ACC112 (cell line): ENCODE measurements around the gene SOX6.

Experiments used
- H2AFZ ChIP-seq: fragments of 200-600 bp; sonication (generic); one replicate; pipeline ENCODE4 v1.6.0; 2017; ENCODE audit warnings: antibody characterized with exemption, low read length; ENCODE audit not compliant: unreplicated experiment
- H3K27ac ChIP-seq: fragments of 200-600 bp; sonication (generic); 2 replicates; pipeline ENCODE4 v1.5.1; 2014; ENCODE audit warnings: low read depth, mild to moderate bottlenecking, antibody characterized with exemption, low read length, moderate library complexity
- H3K27me3 ChIP-seq: fragments of 200-600 bp; sonication (generic); 2 replicates; pipeline ENCODE4 v1.6.1; 2014; ENCODE audit warnings: mild to moderate bottlenecking, antibody characterized with exemption, low read length, moderate library complexity, mixed read lengths; ENCODE audit not compliant: insufficient read depth
- H3K36me3 ChIP-seq: fragments of 200-600 bp; sonication (generic); 2 replicates; pipeline ENCODE4 v1.6.1; 2016; ENCODE audit warnings: mild to moderate bottlenecking, antibody characterized with exemption, low read length, moderate library complexity, mixed read lengths; ENCODE audit not compliant: insufficient read depth
- H3K4me1 ChIP-seq: fragments of 200-600 bp; sonication (generic); one replicate; pipeline ENCODE4 v1.6.1; 2016; ENCODE audit warnings: low read length, mixed read lengths; ENCODE audit not compliant: insufficient read depth, unreplicated experiment, control insufficient read depth
- H3K4me3 ChIP-seq: fragments of 200-600 bp; sonication (generic); 2 replicates; pipeline ENCODE4 v1.5.1; 2014; ENCODE audit warnings: mild to moderate bottlenecking, low read depth, low read length
- H3K79me2 ChIP-seq: fragments of 200-600 bp; sonication (generic); one replicate; pipeline ENCODE4 v1.6.0; 2016; ENCODE audit warnings: low read length; ENCODE audit not compliant: control insufficient read depth, unreplicated experiment, insufficient read depth

Gene SOX6

DNA sequence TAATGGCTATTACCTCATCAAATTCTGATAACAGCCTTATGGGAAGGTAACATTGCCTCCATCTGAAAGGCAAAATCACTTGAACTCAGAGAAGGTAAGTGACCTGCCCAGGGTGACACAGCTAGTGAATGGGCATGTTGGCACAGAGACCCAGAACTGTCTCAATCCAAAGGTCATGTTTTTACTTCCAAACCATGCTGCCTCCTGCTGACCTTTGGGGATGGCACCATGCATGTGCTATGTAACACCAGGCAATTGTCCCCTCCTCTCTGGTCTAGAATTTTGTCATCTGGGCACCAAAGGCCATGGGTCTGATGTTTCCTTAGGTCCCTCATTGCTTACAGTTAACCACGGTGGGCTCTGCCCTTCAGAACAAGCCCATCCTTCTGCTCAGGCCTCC lies 417.4 kb downstream of the SOX6 start:
- Histone ChIP-seq H3K36me3 (no peaks in the 10 kb centered on the region), H3K27me3 (peaks cover 22% of the 10 kb centered on the region), H3K79me2 (no peaks in the 10 kb centered on the region), H3K27ac (no peak overlapping the region), H3K4me3 (no peak overlapping the region), H3K4me1 (no peaks in the 10 kb centered on the region), H2AFZ (no peak overlapping the region)

DNA sequence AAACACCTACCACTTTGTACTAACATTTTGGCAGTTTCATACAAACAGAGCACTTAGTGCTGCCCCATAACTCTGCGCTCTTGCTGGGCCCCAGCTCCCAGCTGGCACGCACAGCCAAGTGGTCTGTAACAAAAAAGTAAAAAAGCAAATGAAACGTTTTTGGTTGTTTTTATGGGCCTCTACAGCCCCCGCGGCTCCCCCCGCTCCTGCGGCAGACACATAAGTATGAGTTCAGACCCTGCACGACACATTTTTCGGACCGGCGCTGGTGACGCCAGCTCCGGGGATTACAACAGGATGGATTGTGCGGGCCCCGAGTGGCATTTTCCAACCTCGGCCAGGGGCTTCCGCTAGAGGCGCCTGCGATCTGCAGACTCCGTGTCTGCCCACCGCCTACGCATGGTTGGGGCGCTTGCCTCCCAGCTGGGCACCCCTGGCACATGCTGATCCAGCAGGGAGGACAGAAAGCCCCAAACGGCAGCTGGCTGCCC lies 418.2 kb downstream of the SOX6 start:
- no peaks in the 10 kb centered on the region for H3K4me1 ChIP-seq

DNA sequence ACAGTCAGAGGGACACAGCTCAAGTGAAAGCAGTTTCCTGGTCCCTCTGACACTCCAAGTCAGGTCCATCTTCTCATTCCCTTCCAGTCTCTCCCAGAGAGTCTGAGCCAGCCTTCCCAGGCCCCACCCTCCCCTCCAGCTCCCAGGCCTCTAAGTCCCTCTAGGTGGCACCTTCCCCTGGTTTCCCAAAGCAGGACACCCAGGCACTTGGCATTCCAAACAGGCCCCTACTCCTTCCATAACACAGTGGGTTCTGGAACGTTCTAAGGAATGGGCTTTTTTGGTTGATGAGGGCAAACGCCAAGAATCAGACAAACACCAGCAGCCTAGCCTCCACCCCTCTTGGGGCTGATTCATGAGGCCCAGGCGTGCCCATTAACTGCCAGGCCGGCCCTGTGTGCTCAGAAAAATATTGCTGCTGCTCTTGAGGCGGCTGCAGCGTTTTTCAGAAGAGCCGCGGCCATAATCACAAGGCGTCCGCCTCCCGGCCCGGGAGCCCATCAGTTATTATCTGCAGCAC lies 418.7 kb downstream of the SOX6 start:
- Histone ChIP-seq H3K79me2 (no peaks in the 10 kb centered on the region), H3K4me3 (no peak overlapping the region), H3K27me3 (peaks cover 30% of the 10 kb centered on the region), H3K4me1 (no peaks in the 10 kb centered on the region), H3K27ac (no peak overlapping the region), H2AFZ (no peak overlapping the region), H3K36me3 (no peaks in the 10 kb centered on the region)

More for the DNA sequence above, 418.2 kb downstream of the SOX6 start:
- H2AFZ ChIP-seq = no peak overlapping the region
- H3K36me3 ChIP-seq = no peaks in the 10 kb centered on the region
- no peak overlapping the region for H3K27ac ChIP-seq
- no peaks in the 10 kb centered on the region for H3K79me2 ChIP-seq
- peaks cover 30% of the 10 kb centered on the region for H3K27me3 ChIP-seq
- H3K4me3 ChIP-seq = no peak overlapping the region

DNA sequence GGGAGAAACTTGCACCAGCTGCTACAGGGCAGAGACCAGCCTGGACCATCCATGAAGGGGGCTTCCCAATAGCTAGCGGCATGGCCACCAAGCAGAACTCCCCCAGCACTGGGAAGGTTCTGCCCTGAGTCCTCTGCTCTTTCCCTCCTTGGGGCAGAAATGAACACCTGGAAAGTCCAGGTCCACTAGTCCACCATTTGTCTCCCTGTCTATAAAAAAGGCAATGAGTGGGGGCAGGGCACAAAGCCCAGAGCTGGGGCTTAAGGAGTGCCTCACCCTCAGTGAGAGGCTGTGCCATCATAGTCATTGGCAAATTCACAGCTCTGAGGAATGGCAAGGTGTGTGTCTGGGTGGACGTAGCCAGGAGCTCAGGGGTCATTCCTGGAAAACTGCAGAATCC lies 420.3 kb downstream of the SOX6 start:
- no peaks in the 10 kb centered on the region for H3K36me3 ChIP-seq
- H3K4me1 ChIP-seq = no peaks in the 10 kb centered on the region
- H3K4me3 ChIP-seq = no peak overlapping the region
- H3K27ac ChIP-seq = no peak overlapping the region
- no peaks in the 10 kb centered on the region for H3K79me2 ChIP-seq
- peaks cover 40% of the 10 kb centered on the region for H3K27me3 ChIP-seq
- no peak overlapping the region for H2AFZ ChIP-seq

DNA sequence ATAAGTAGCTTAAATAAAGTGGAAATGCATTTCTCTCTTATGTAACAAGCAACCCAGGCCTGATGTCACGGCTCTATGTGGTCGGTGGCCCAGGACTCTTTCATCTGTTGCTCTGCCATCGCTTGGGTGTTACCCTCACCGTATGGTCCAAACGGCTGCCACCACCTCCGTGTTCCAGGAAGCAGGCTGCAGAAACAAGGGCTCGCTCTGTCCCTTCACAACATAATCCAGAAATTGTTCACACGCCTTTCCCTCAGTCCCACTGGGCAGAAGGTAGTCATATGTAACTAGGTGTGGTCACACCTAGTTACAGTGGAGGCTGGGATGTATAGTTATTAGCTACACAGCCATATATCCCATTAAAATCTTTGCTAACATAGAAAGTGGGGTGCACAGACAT lies 421.0 kb downstream of the SOX6 start:
- Histone ChIP-seq H3K4me3 (no peak overlapping the region), H3K36me3 (no peaks in the 10 kb centered on the region), H2AFZ (no peak overlapping the region), H3K27ac (no peak overlapping the region), H3K79me2 (no peaks in the 10 kb centered on the region), H3K4me1 (no peaks in the 10 kb centered on the region), H3K27me3 (peaks cover 40% of the 10 kb centered on the region)

DNA sequence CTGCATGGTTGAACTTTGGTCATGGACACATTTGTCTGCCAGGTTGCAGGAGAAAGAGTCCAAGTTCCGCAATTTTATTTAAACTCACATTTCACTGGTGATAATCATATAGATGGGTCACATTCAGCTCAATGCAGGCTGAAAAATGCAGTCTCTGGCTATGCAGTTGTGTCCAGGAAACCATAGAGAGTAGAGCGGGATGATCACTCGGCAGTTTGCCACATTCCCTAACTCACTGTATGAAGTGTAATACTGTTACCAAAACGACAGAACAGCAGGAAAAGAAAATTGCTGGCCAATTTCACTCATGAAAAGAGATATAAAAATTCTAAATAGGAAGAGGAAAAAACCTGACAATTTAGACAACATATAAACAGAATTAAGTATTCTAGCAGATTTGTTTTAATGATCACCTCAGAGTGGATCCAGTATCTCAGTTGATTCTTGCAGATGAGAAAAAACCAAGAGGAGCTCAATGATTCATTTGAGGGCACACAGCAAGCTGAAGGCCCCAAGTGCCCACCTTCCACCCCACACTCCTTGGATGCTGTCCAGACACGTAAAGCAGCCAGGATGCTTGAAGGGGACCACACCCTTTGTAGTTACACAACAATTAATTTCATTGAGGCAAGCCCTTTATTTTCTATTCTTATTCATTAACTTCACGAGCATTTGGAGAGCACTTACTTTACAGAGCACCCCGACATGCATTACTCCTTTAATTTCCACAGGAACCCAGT lies 422.3 kb downstream of the SOX6 start:
- H3K4me3 ChIP-seq = no peak overlapping the region
- H3K27me3 ChIP-seq = peaks cover 40% of the 10 kb centered on the region
- no peaks in the 10 kb centered on the region for H3K79me2 ChIP-seq
- no peaks in the 10 kb centered on the region for H3K36me3 ChIP-seq
- no peak overlapping the region for H2AFZ ChIP-seq
- no peak overlapping the region for H3K27ac ChIP-seq
- no peaks in the 10 kb centered on the region for H3K4me1 ChIP-seq

DNA sequence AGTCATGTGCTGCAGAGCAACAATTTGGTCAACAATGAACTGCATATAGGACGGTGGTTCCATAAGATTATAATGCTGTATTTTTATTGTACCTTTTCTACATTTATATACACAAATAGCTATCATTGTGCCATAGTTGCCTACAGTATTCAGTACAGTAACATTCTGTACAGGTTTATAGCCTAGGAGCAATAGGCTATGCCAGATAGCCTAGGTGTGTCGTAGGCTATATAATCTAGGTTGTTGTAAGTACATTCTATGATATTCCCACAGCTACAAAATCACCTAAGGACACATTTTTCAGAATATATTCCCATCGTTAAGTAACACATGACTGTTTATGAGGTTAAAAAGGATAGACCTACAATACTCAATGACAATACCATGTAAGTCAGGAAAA lies 423.9 kb downstream of the SOX6 start:
- Histone ChIP-seq H3K4me3 (no peak overlapping the region), H3K79me2 (no peaks in the 10 kb centered on the region), H2AFZ (no peak overlapping the region), H3K27me3 (peaks cover 40% of the 10 kb centered on the region), H3K4me1 (no peaks in the 10 kb centered on the region), H3K36me3 (no peaks in the 10 kb centered on the region), H3K27ac (no peak overlapping the region)

DNA sequence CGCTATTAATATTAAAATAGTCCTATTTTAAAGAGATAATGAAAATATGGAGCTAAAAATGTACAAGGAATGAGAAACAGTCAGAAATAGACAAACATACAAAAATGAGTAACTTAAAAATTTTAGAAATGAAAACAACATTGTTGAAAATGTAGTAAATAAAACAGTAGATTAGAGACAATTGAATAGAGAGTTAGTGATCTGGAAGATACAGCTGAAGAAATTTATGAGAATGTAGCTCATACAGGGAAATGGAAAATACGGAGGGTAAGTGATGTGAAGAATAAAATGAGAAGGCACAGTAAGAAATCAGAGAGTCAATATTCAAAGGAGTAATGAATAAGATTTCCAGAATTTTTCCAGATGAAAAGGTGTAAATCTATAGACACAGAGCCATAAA lies 424.8 kb downstream of the SOX6 start:
- Histone ChIP-seq H2AFZ (no peak overlapping the region), H3K79me2 (no peaks in the 10 kb centered on the region), H3K4me1 (no peaks in the 10 kb centered on the region), H3K27me3 (peaks cover 39% of the 10 kb centered on the region), H3K27ac (no peak overlapping the region), H3K4me3 (no peak overlapping the region), H3K36me3 (no peaks in the 10 kb centered on the region)

DNA sequence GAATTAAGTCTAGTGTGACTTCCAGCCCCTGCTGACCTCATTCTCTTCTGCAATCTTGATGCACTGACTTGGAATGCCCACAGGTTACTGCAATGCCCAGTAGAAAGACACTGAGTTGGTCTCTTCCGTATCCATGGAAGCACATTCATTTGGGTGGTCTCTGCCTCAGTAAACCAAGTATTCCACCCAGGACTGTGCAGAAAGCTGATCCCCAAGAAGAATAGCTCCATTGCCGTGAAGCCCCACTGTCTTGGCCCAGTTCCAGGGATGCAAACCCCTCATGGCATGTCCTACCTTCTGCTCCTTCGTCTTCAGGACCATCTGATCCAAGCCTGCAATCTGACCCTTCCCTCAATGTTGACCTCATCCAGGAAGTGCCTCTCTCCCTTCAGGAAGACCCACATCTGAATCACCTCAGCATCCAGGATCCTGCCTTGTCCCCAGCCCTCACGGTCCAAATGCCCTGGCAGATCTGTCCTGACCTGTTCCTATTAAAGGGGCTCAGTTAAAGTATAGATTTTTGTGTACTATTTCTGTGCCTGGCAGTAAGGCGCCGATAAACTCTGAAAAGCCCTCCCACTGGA lies 425.8 kb downstream of the SOX6 start:
- H3K4me3 ChIP-seq = no peak overlapping the region
- H3K4me1 ChIP-seq = no peaks in the 10 kb centered on the region
- peaks cover 32% of the 10 kb centered on the region for H3K27me3 ChIP-seq
- no peaks in the 10 kb centered on the region for H3K79me2 ChIP-seq
- H3K27ac ChIP-seq = no peak overlapping the region
- H3K36me3 ChIP-seq = no peaks in the 10 kb centered on the region
- no peak overlapping the region for H2AFZ ChIP-seq

DNA sequence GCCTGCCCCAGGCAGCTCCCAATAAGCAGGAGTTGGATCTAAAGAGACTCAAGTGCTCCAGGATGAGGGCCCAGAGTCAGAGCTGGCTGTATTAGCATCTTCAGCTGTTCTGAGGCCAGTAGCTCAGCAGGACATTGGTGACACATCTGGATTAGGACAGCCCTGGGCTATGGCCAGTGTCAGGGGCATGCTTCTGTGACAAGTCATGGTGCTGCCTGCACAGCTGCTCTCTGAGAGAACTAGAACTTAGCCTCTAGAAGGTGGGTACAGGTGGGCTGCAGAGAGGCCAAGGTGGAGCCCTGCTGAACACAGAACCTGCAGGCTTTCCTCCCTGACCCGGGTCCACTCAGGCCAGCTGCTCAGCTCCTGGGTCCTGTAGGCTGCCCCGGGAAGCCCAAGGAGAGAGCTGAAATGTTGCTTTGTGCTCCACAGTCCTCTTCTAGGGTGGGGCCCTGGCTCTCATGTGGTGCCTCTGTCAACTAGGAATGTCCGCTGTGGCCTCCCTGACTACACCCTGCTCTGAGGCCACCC lies 426.9 kb downstream of the SOX6 start:
- no peak overlapping the region for H3K4me3 ChIP-seq
- H3K27me3 ChIP-seq = peaks cover 23% of the 10 kb centered on the region
- no peak overlapping the region for H2AFZ ChIP-seq
- no peak overlapping the region for H3K27ac ChIP-seq
- no peaks in the 10 kb centered on the region for H3K4me1 ChIP-seq
- H3K36me3 ChIP-seq = no peaks in the 10 kb centered on the region
- no peaks in the 10 kb centered on the region for H3K79me2 ChIP-seq

DNA sequence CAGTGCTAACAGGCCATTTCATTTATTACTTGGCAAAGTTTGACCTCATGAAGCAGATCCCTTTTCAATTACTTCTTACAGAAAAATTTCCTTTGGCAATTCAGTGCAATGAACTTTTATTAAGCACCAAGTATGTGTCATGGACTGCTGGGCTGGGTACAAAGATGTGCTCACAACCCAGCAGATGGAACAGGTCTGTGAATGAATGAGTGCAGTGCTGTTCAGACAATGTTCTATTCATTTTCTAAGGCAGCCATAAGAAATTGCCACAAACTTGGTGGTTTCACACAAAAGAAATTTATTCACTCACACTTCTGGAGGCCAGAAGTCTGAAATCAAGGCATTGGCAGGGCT lies 428.5 kb downstream of the SOX6 start:
- no peaks in the 10 kb centered on the region for H3K79me2 ChIP-seq
- no peak overlapping the region for H3K27ac ChIP-seq
- H3K4me1 ChIP-seq = no peaks in the 10 kb centered on the region
- H2AFZ ChIP-seq = no peak overlapping the region
- peaks cover 10% of the 10 kb centered on the region for H3K27me3 ChIP-seq
- no peak overlapping the region for H3K4me3 ChIP-seq
- no peaks in the 10 kb centered on the region for H3K36me3 ChIP-seq
